Measurements from ENCODE around the gene KRT76. TPM values are rescaled to one million over a fixed set of nuclear protein-coding genes. Genes with fewer than 3 reads are reported as not detected.

The KRT76 gene
- total RNA-seq, 4 donors from 2014 or later, result 0.15 TPM; not detected in 3

DNA sequence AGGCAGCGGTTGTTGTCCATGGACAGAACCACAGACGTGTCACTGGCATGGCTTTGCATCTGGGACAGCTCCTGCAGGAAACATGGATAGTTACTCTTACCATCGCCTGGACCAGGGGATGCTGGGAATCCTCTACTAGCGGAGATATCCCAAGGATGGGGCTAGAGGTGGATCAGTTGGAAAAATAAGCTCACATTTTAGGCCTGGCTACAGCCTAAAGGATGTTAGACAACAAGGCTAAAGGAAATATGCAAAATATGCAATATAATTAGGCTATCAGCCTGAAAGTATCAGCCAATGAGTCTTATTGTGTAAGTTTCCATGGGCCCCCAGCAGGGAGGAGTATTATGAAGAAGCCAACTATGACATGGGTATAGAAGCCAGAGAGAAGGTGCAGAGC, 5.0 kb downstream of the KRT76 start:
- Histone ChIP-seq H3K4me1 (no peaks in the 10 kb centered on the region), H3K27ac (no peak overlapping the region), H3K36me3 (no peaks in the 10 kb centered on the region), H3K27me3 (peaks cover 26% of the 10 kb centered on the region), H3K9me3 (no peaks in the 10 kb centered on the region), H3K4me3 (no peak overlapping the region)
- TF ChIP-seq POLR2AphosphoS5 (IDR thresholded peaks at IDR 0.05), result no peak
- TF ChIP-seq, protein P1, sequence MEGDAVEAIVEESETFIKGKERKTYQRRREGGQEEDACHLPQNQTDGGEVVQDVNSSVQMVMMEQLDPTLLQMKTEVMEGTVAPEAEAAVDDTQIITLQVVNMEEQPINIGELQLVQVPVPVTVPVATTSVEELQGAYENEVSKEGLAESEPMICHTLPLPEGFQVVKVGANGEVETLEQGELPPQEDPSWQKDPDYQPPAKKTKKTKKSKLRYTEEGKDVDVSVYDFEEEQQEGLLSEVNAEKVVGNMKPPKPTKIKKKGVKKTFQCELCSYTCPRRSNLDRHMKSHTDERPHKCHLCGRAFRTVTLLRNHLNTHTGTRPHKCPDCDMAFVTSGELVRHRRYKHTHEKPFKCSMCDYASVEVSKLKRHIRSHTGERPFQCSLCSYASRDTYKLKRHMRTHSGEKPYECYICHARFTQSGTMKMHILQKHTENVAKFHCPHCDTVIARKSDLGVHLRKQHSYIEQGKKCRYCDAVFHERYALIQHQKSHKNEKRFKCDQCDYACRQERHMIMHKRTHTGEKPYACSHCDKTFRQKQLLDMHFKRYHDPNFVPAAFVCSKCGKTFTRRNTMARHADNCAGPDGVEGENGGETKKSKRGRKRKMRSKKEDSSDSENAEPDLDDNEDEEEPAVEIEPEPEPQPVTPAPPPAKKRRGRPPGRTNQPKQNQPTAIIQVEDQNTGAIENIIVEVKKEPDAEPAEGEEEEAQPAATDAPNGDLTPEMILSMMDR (IDR thresholded peaks at IDR 0.05), result no peak
- no peak for TF ChIP-seq EP300 (IDR thresholded peaks at IDR 0.05)
- no peak for TF ChIP-seq POLR2A (IDR thresholded peaks at IDR 0.05)
- no peak for ATAC-seq
- WGBS, 2 donors (ENCODE audit: low coverage in 1 of 2), result 74% methylated on average over 3 of the region's 4 CpGs; no CpG with 5 or more reads in 1 of the 2 donors

GRCh38 chr12:52771505-52771904, 5.6 kb downstream of the KRT76 start:
- H3K4me3 ChIP-seq, result no peak overlapping the region
- ATAC-seq, result no peak
- no peaks in the 10 kb centered on the region for H3K36me3 ChIP-seq
- H3K9me3 ChIP-seq, result no peaks in the 10 kb centered on the region
- no peak overlapping the region for H3K27ac ChIP-seq
- no peaks in the 10 kb centered on the region for H3K4me1 ChIP-seq
- H3K27me3 ChIP-seq, result peaks cover 20% of the 10 kb centered on the region
- TF ChIP-seq EP300 (IDR thresholded peaks at IDR 0.05) (no peak), POLR2A (IDR thresholded peaks at IDR 0.05) (no peak), POLR2AphosphoS5 (IDR thresholded peaks at IDR 0.05) (no peak)
- TF ChIP-seq, protein P1 (IDR thresholded peaks at IDR 0.05), result no peak
- 80% methylated on average over 2 to 4 of the region's 4 CpGs for WGBS, 2 donors (ENCODE audit: low coverage in 1 of 2)

DNA sequence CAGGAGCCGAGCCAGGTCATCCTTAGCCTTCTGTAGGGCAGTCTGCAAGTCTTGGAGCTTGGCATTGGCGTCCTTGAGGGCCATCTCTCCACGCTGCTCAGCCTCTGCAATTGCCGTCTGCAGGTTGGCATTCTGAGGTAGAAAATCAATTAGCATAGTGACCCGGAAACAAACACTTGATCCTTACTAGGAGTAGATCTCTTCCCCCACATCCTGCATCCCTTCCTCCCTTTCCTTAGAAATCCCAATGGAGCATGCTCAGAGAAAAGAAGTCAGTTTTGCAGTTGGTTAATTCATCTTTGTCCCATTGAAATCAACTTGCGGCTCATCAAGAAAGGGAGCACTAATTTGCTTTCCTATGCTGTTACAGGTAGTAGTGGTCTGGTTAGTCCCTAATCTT, 6.1 kb downstream of the KRT76 start:
- H3K27ac ChIP-seq, result no peak overlapping the region
- ATAC-seq, result no peak
- no peaks in the 10 kb centered on the region for H3K4me1 ChIP-seq
- H3K27me3 ChIP-seq, result peaks cover 20% of the 10 kb centered on the region
- TF ChIP-seq EP300 (IDR thresholded peaks at IDR 0.05), result no peak
- no peak for TF ChIP-seq POLR2AphosphoS5 (IDR thresholded peaks at IDR 0.05)
- TF ChIP-seq, protein P1 (IDR thresholded peaks at IDR 0.05), result no peak
- TF ChIP-seq POLR2A (IDR thresholded peaks at IDR 0.05), result no peak
- H3K4me3 ChIP-seq, result no peak overlapping the region
- H3K36me3 ChIP-seq, result no peaks in the 10 kb centered on the region
- no peaks in the 10 kb centered on the region for H3K9me3 ChIP-seq
- 69 to 70% methylated on average over 2 of the region's 6 CpGs for WGBS, 2 donors (ENCODE audit: low coverage in 1 of 2)

DNA sequence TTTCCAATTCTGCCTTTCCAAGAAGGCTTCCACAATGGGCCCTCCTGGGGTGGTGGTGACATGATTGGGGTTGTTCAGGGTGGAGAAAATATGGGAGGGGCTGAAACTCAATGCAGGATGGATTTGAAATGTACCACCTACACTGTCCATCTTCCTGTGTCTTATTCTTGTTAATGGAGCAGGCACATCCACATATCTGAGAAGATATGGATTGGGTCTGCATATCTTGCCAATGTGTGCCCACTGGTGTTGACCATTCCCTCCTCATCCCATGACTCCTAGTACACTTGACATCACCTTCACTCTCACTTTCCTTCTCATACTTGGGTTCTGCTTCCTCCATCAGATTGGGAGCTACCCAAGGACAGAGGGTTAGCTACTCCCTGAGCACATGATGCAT, 7.2 kb downstream of the KRT76 start:
- no peak overlapping the region for H3K27ac ChIP-seq
- peaks cover 12% of the 10 kb centered on the region for H3K27me3 ChIP-seq
- no peak for TF ChIP-seq POLR2AphosphoS5 (IDR thresholded peaks at IDR 0.05)
- H3K4me1 ChIP-seq, result no peaks in the 10 kb centered on the region
- no peaks in the 10 kb centered on the region for H3K9me3 ChIP-seq
- H3K4me3 ChIP-seq, result no peak overlapping the region
- no peaks in the 10 kb centered on the region for H3K36me3 ChIP-seq
- ATAC-seq, result no peak

- Histone ChIP-seq H3K27me3 (peaks cover 10% of the 10 kb centered on the region), H3K4me3 (no peak overlapping the region), H3K9me3 (no peaks in the 10 kb centered on the region), H3K4me1 (no peaks in the 10 kb centered on the region), H3K27ac (no peak overlapping the region), H3K36me3 (no peaks in the 10 kb centered on the region)
- TF ChIP-seq, protein P1 (IDR thresholded peaks at IDR 0.05), result no peak
- TF ChIP-seq EP300 (IDR thresholded peaks at IDR 0.05), result no peak
- TF ChIP-seq POLR2A (IDR thresholded peaks at IDR 0.05), result no peak
- 65% methylated on average over 2 of the region's 3 CpGs; no CpG with 5 or more reads in 1 of the 2 donors for WGBS, 2 donors (ENCODE audit: low coverage in 1 of 2)
- ATAC-seq, result no peak
Observed at GRCh38 chr12:52769354-52769753, 7.8 kb downstream of the KRT76 start.

All from gastroesophageal sphincter (tissue), 4 donors.